A549 (cell line): ENCODE data around the gene OMP.

Source experiments
- ESRRA ChIP-seq: fragments of 150-350 bp; IDR thresholded peaks from 2 replicates; pipeline ENCODE4 v1.6.1; 2014; ENCODE audit warnings: mild to moderate bottlenecking, low read length, borderline replicate concordance
- HOXB5 ChIP-seq: fragments of 250-450 bp; sonication (Bioruptor Pico); IDR thresholded peaks from 2 replicates; pipeline ENCODE4 v1.5.0; 2020; ENCODE audit warnings: mild to moderate bottlenecking, moderate library complexity
- KDM1A ChIP-seq: fragments of 200-600 bp; sonication (generic); IDR thresholded peaks from 2 replicates; pipeline ENCODE4 v1.6.1; 2016; ENCODE audit warnings: low read depth, mild to moderate bottlenecking
- MAFK ChIP-seq: fragments of 450-650 bp; IDR thresholded peaks from 2 replicates; pipeline ENCODE4 v1.6.1; 2014; ENCODE audit not compliant: partially characterized antibody
- NFE2L2 ChIP-seq: fragments of 150-350 bp; conservative IDR thresholded peaks from 2 replicates; pipeline ENCODE4 v1.6.1; 2014; ENCODE audit warnings: low read length
- POLR2A ChIP-seq: IDR thresholded peaks from 2 replicates; pipeline ENCODE4 v1.6.1; 2012; ENCODE audit warnings: mild to moderate bottlenecking, low read length
- POLR2AphosphoS2 ChIP-seq: conservative IDR thresholded peaks from 2 replicates; pipeline ENCODE4 v1.6.1; 2012; ENCODE audit warnings: low read length, improper control_type of control experiment, inconsistent platforms
- RAD21 ChIP-seq, 2 experiments: fragments of >200 bp in 1 of 2; sonication (Bioruptor Twin) in 1 of 2; formaldehyde crosslinking in 1 of 2; IDR thresholded peaks in 1 of 2; conservative IDR thresholded peaks in 1 of 2; 2 replicates in 1 of 2; 3 replicates in 1 of 2; pipeline ENCODE4 v1.6.1; 2012 to 2018; ENCODE audit warnings: inconsistent platforms in 1 of 2
- RNF2 ChIP-seq: fragments of 200-600 bp; sonication (generic); IDR thresholded peaks from 2 replicates; pipeline ENCODE4 v1.6.1; 2016; ENCODE audit warnings: low read depth, mild to moderate bottlenecking, antibody characterized with exemption, moderate library complexity, borderline replicate concordance
- TP53 ChIP-seq: fragments of 250-450 bp; sonication (Bioruptor Pico); IDR thresholded peaks from 2 replicates; pipeline ENCODE4 v1.5.0; 2021; ENCODE audit warnings: mild to moderate bottlenecking, moderate library complexity
- ZSCAN20 ChIP-seq: fragments of 250-450 bp; sonication (Bioruptor Pico); IDR thresholded peaks from 2 replicates; pipeline ENCODE4 v1.8.0; 2022; ENCODE audit warnings: mild to moderate bottlenecking, moderate library complexity
- TF ChIP-seq, protein P1 (sequence below): fragments of >200 bp; sonication (Bioruptor Twin); formaldehyde crosslinking; IDR thresholded peaks from 3 replicates; pipeline ENCODE4 v1.5.1; 2016
- TF ChIP-seq, protein P2 (sequence below): IDR thresholded peaks from 2 replicates; pipeline ENCODE4 v1.6.1; 2012

- TF ChIP-seq, protein P1, sequence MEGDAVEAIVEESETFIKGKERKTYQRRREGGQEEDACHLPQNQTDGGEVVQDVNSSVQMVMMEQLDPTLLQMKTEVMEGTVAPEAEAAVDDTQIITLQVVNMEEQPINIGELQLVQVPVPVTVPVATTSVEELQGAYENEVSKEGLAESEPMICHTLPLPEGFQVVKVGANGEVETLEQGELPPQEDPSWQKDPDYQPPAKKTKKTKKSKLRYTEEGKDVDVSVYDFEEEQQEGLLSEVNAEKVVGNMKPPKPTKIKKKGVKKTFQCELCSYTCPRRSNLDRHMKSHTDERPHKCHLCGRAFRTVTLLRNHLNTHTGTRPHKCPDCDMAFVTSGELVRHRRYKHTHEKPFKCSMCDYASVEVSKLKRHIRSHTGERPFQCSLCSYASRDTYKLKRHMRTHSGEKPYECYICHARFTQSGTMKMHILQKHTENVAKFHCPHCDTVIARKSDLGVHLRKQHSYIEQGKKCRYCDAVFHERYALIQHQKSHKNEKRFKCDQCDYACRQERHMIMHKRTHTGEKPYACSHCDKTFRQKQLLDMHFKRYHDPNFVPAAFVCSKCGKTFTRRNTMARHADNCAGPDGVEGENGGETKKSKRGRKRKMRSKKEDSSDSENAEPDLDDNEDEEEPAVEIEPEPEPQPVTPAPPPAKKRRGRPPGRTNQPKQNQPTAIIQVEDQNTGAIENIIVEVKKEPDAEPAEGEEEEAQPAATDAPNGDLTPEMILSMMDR: no peak
- TF ChIP-seq POLR2A (no peak), RNF2 (no peak), ZSCAN20 (no peak), NFE2L2 (no peak), HOXB5 (CRISPR knock-in tag) (no peak), TP53 (CRISPR knock-in tag) (no peak), RAD21 (conservative IDR thresholded peaks at IDR 0.05 in 1 of 2, IDR thresholded peaks at IDR 0.05 in 1 of 2) (no peak), KDM1A (no peak), MAFK (no peak), ESRRA (no peak), POLR2AphosphoS2 (no peak)
- TF ChIP-seq, protein P2, sequence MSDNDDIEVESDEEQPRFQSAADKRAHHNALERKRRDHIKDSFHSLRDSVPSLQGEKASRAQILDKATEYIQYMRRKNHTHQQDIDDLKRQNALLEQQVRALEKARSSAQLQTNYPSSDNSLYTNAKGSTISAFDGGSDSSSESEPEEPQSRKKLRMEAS: no peak
These were observed 6.8 kb upstream of the OMP start for GRCh38 chr11:77095551-77096490.
